ENCODE data around the gene POLR3A.
A peak's percentile ranks its signal among the peaks of the same experiment; 100 is the strongest.

POLR3A gene

DNA sequence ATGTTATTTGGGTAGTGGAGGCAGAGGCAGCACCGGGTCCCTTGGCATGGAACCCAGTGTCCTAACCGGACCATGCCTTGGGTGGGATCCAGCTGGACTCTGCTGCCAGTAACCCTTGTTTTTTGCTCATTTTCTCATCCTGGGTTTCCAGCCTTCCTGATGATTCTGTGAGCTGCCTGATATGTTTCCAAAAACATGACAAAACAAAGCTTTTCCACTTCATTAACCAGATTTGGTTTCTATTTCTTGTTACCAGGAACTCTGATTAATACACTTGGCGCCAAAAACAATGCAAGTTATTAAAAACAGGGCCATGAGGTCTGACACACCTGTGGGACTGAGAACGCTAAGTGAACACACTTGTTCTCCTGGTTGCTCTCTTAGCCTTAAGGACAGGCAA is 69.9 kb downstream of the POLR3A start:
- TF ChIP-seq, protein P1, sequence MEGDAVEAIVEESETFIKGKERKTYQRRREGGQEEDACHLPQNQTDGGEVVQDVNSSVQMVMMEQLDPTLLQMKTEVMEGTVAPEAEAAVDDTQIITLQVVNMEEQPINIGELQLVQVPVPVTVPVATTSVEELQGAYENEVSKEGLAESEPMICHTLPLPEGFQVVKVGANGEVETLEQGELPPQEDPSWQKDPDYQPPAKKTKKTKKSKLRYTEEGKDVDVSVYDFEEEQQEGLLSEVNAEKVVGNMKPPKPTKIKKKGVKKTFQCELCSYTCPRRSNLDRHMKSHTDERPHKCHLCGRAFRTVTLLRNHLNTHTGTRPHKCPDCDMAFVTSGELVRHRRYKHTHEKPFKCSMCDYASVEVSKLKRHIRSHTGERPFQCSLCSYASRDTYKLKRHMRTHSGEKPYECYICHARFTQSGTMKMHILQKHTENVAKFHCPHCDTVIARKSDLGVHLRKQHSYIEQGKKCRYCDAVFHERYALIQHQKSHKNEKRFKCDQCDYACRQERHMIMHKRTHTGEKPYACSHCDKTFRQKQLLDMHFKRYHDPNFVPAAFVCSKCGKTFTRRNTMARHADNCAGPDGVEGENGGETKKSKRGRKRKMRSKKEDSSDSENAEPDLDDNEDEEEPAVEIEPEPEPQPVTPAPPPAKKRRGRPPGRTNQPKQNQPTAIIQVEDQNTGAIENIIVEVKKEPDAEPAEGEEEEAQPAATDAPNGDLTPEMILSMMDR (IDR thresholded peaks at IDR 0.05; ENCODE audit: low read length, missing control alignments) = no peak
- H3K4me3 ChIP-seq (replicated peaks; ENCODE audit: low read depth, low read length) = no peak overlapping the region

DNA sequence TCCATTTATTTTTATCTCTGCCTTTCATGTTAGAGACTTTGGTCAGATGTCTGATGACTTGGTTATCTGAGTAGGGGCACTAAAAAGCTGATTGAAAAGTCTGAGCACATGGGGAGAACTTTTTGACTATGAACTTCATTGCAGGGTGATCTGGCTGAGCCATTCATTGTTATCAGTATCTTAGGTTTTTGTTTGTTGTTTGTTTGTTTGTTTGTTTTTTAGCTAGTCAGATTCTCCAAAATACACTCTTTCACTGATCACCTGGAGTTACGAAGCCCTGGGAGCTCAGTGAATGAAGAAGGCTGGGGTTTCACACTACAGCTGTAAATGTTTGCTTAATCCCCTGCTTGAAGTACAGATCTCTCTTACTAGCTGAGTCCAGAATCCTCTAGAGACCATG is 74.2 kb downstream of the POLR3A start:
- TF ChIP-seq, protein P1 (IDR thresholded peaks at IDR 0.05; ENCODE audit: low read length, missing control alignments) = no peak
- no peak overlapping the region for H3K4me3 ChIP-seq (replicated peaks; ENCODE audit: low read depth, low read length)
- no peak for DNase-seq (ENCODE audit: low read depth)

More for the DNA sequence above, 69.9 kb downstream of the POLR3A start:
- DNase-seq (ENCODE audit: low read depth) = no peak

DNA sequence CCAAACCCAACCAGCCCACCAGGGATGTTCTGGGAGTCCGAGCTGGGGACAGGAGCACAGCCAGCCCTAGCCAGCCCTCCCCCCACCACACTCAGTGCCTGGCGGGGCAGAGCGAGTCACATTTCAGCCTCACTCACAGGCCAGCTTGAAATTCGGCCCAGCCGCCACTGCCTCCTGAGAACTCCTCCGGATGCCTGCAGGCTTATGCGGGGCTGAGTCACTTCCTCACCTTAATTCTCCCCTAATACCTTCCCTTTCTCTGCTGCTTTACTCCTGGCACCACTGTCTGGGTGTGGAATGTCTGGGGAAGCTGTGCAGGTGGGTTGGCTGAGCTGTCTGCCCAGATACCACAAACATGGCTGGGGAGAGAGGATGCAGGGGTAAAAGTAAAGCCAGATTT is 80.1 kb downstream of the POLR3A start:
- DNase-seq (ENCODE audit: low read depth) = peak; percentile 40
- no peak overlapping the region for H3K4me3 ChIP-seq (replicated peaks; ENCODE audit: low read depth, low read length)
- TF ChIP-seq, protein P1 (IDR thresholded peaks at IDR 0.05; ENCODE audit: low read length, missing control alignments) = no peak

DNA sequence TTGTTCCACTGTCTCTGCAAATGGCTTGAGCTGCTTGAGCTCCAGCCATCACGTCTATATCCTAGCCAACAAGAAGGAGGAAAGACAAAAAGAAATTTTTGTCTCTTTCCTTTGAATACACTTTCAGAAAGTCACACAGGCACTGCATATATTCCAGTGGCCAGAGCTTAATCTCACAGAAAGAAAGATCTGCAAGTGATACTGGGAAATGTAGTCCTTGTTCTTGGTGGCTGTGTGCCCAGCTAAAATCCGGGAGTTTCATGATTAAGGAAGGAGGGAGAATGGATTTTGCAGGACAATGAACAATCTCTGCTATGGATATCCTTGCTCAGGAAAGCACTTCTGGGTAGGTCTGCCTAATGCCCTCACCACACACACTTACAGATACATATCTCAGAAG is 83.2 kb downstream of the POLR3A start:
- DNase-seq (ENCODE audit: low read depth) = peak; percentile 61
- TF ChIP-seq, protein P1 (IDR thresholded peaks at IDR 0.05; ENCODE audit: low read length, missing control alignments) = no peak
- H3K4me3 ChIP-seq (replicated peaks; ENCODE audit: low read depth, low read length) = no peak overlapping the region

DNA sequence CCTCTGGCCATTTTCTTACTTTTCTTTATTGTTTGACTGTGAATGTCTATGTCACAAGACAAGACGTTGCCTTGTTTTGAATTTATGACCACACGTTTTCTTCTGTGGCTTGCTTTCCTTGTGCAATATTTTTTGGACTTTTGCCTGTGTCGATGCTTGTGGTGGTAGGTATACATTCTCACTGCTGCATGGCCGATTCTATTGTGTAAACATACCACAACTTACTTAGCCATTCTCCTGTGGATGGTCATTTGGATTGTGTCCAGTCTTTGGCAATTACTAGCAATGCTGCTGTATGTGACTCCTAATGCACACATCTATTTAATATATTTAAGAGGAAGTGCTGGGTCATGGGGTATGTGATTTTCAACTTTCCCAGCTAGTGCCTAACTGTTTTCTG is 84.8 kb downstream of the POLR3A start:
- TF ChIP-seq, protein P1 (IDR thresholded peaks at IDR 0.05; ENCODE audit: low read length, missing control alignments) = no peak
- no peak overlapping the region for H3K4me3 ChIP-seq (replicated peaks; ENCODE audit: low read depth, low read length)
- peak; percentile 96 for DNase-seq (ENCODE audit: low read depth)

DNA sequence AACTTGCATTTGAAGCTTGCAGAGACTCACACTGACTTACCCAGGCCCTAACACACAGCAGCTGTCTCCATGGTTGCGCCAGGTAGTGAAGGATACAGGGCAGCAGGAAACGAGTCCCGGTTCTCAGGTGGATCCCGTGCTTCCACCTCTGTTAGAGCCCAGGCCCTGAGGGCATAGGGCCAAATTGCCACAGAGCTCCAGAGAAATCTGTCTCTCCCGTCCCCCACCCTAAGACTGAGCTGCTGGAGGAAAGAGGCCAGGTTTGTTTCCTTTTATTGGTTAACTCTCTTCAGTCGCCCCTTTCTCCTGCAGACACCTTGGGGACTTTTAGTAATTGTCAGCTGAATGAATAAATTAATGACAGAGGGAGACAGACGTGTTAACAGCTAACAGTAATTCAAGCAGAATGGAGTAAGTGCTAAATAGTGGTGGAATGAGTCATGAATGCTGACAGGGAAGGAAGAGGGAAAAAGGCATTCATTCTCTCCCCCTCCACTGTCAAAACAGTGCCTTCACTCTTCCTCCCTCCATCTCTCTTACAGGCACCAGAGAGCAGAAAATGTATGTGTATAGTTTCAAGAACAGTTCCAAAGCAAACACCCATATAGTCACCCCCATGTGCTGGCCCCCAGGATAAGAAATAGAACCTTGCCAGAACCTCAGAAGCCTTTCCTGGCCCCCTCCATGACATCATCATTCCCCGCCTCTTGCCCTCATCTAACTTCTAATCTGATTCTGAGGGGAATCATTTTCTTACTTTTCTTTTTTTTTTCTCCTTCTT is 86.0 kb downstream of the POLR3A start:
- TF ChIP-seq, protein P1 (IDR thresholded peaks at IDR 0.05; ENCODE audit: low read length, missing control alignments) = no peak
- DNase-seq (ENCODE audit: low read depth) = peak; percentile 76
- no peak overlapping the region for H3K4me3 ChIP-seq (replicated peaks; ENCODE audit: low read depth, low read length)

DNA sequence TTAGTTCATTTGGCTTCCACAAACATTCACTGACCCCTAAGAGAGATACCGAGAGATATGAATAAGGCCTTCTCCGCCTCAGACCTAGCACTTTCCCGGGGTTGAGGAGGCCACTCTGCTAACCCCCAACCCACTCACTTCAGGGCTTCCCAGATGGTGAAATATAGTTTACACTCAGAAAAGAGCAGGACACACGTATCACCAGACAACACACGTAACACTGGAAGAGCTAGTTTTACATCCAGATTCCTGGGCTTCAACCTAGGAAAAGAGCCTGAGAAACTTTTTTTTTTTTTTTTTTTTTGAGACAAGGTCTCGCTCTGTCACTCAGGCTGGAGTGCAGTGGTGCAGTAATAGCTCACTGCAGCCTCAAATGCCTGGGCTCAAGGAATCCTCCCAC is 87.5 kb downstream of the POLR3A start:
- no peak overlapping the region for H3K4me3 ChIP-seq (replicated peaks; ENCODE audit: low read depth, low read length)
- TF ChIP-seq, protein P1 (IDR thresholded peaks at IDR 0.05; ENCODE audit: low read length, missing control alignments) = no peak
- no peak for DNase-seq (ENCODE audit: low read depth)

Data from fibroblast of pulmonary artery (primary cell).